Large intestine (tissue), 3 donors: Measurements from ENCODE around the gene SELENOO. TPM values are rescaled to one million over a fixed set of nuclear protein-coding genes. Genes with fewer than 3 reads are reported as not detected.
"Not testable (repeated sequence)": the region's sequence is repeated elsewhere in the genome, so short reads cannot be mapped to it uniquely, and the experiment has no call there.

Experiments
- DNase-seq, 2 donors: peaks; one replicate each; pipeline versions ENCODE4 v3.0.0 to v3.0.0-alpha.2; 2013
- H3K27ac ChIP-seq: one replicate; pipeline ENCODE4 v1.5.1; 2013; ENCODE audit warnings: low read length
- H3K27me3 ChIP-seq: 2 replicates; pipeline ENCODE4 v1.6.1; 2013; ENCODE audit warnings: low read length; ENCODE audit not compliant: control insufficient read depth, insufficient read depth
- H3K36me3 ChIP-seq: 2 replicates; pipeline ENCODE4 v1.6.1; 2013; ENCODE audit warnings: low read length; ENCODE audit not compliant: control insufficient read depth, insufficient read depth
- H3K4me1 ChIP-seq: one replicate; pipeline ENCODE4 v1.6.1; 2013; ENCODE audit warnings: low read length; ENCODE audit not compliant: control insufficient read depth, insufficient read depth
- H3K4me3 ChIP-seq: one replicate; pipeline ENCODE4 v1.5.1; 2013; ENCODE audit warnings: low read length
- H3K9me3 ChIP-seq: one replicate; pipeline ENCODE4 v1.6.1; 2013; ENCODE audit warnings: mild to moderate bottlenecking, low read depth, low read length, moderate library complexity; ENCODE audit not compliant: control insufficient read depth
- WGBS: methylation state at CpG from one replicate; pipeline ENCODE4 v1.1.5; 2013; ENCODE audit warnings: low lambda C conversion rate; ENCODE audit not compliant: insufficient coverage; 5-methylcytosine and 5-hydroxymethylcytosine counted together
- polyA plus RNA-seq: library from polyadenylated mRNA; unstranded; fragments of 120-200 nt; gene quantifications from one replicate; pipeline ENCODE4 v1.2.1, GENCODE V29; 2013

SELENOO gene
- polyA plus RNA-seq, 1 donor = 44.4 TPM

- WGBS = no CpG with 5 or more reads among the region's 10 CpGs
- Histone ChIP-seq H3K4me3 (no peak overlapping the region), H3K9me3 (peaks cover 13% of the 10 kb centered on the region), H3K27me3 (peaks cover 9% of the 10 kb centered on the region), H3K27ac (no peak overlapping the region), H3K4me1 (no peaks in the 10 kb centered on the region), H3K36me3 (no peaks in the 10 kb centered on the region)
- no peak for DNase-seq
These were observed 38.3 kb upstream of the SELENOO start for GRCh38 chr22:50162391-50162956.

- Histone ChIP-seq H3K4me1 (no peaks in the 10 kb centered on the region), H3K27ac (no peak overlapping the region), H3K4me3 (no peak overlapping the region), H3K9me3 (peaks cover 13% of the 10 kb centered on the region), H3K27me3 (peaks cover 17% of the 10 kb centered on the region), H3K36me3 (no peaks in the 10 kb centered on the region)
- WGBS = no CpG with 5 or more reads among the region's 28 CpGs
- no peak for DNase-seq
These were observed 35.2 kb upstream of the SELENOO start for GRCh38 chr22:50165436-50166123.

- H3K4me3 ChIP-seq = no peak overlapping the region
- H3K36me3 ChIP-seq = no peaks in the 10 kb centered on the region
- no CpG with 5 or more reads among the region's 11 CpGs for WGBS
- DNase-seq = no peak
- H3K9me3 ChIP-seq = peaks cover 13% of the 10 kb centered on the region
- H3K27ac ChIP-seq = no peak overlapping the region
- peaks cover 32% of the 10 kb centered on the region for H3K27me3 ChIP-seq
- H3K4me1 ChIP-seq = peaks cover 13% of the 10 kb centered on the region
These were observed 32.9 kb upstream of the SELENOO start for GRCh38 chr22:50167689-50168489.

GRCh38 chr22:50168490-50169180 is 32.2 kb upstream of the SELENOO start:
- H3K9me3 ChIP-seq = peaks cover 13% of the 10 kb centered on the region
- peaks cover 13% of the 10 kb centered on the region for H3K4me1 ChIP-seq
- H3K36me3 ChIP-seq, H3K27ac ChIP-seq, DNase-seq, H3K4me3 ChIP-seq: not testable (repeated sequence)
- H3K27me3 ChIP-seq = peaks cover 32% of the 10 kb centered on the region
- no CpG with 5 or more reads among the region's 5 CpGs for WGBS

GRCh38 chr22:50169181-50169759 is 31.5 kb upstream of the SELENOO start:
- no peak overlapping the region for H3K4me3 ChIP-seq
- WGBS = no CpG with 5 or more reads among the region's 36 CpGs
- DNase-seq = no peak
- no peak overlapping the region for H3K27ac ChIP-seq
- peaks cover 13% of the 10 kb centered on the region for H3K4me1 ChIP-seq
- peaks cover 32% of the 10 kb centered on the region for H3K27me3 ChIP-seq
- H3K36me3 ChIP-seq = no peaks in the 10 kb centered on the region
- peaks cover 13% of the 10 kb centered on the region for H3K9me3 ChIP-seq

GRCh38 chr22:50169774-50170341 is 31.0 kb upstream of the SELENOO start:
- no peak for DNase-seq
- WGBS = no CpG with 5 or more reads among the region's 70 CpGs
- no peak overlapping the region for H3K27ac ChIP-seq
- peaks cover 32% of the 10 kb centered on the region for H3K27me3 ChIP-seq
- H3K4me1 ChIP-seq = peaks cover 13% of the 10 kb centered on the region
- H3K4me3 ChIP-seq = no peak overlapping the region
- H3K36me3 ChIP-seq = no peaks in the 10 kb centered on the region
- peaks cover 13% of the 10 kb centered on the region for H3K9me3 ChIP-seq

GRCh38 chr22:50170453-50171318 is 30.1 kb upstream of the SELENOO start, which contains the start of gene PANX2:
Gene PANX2, plus strand, starts transcription at chr22:50170731. Its CDS starts 0 bp downstream, at chr22:50170731.
- peaks cover 34% of the 10 kb centered on the region for H3K27me3 ChIP-seq
- H3K36me3 ChIP-seq = no peaks in the 10 kb centered on the region
- H3K9me3 ChIP-seq = peaks cover 12% of the 10 kb centered on the region
- no peak for DNase-seq
- peak within 1 kb of the TSS; percentile 16 for H3K4me3 ChIP-seq
- H3K27ac ChIP-seq = no peak within 1 kb of the TSS
- no CpG with 5 or more reads among the region's 105 CpGs for WGBS
- H3K4me1 ChIP-seq = peaks cover 13% of the 10 kb centered on the region

GRCh38 chr22:50171319-50171964 is 29.4 kb upstream of the SELENOO start:
- DNase-seq = no peak
- H3K4me1 ChIP-seq = peaks cover 13% of the 10 kb centered on the region
- peaks cover 5% of the 10 kb centered on the region for H3K9me3 ChIP-seq
- no peak overlapping the region for H3K4me3 ChIP-seq
- WGBS = no CpG with 5 or more reads among the region's 15 CpGs
- H3K27ac ChIP-seq = no peak overlapping the region
- H3K36me3 ChIP-seq = no peaks in the 10 kb centered on the region
- H3K27me3 ChIP-seq = peaks cover 34% of the 10 kb centered on the region

- H3K4me1 ChIP-seq = peaks cover 13% of the 10 kb centered on the region
- no CpG with 5 or more reads among the region's 13 CpGs for WGBS
- no peak overlapping the region for H3K4me3 ChIP-seq
- DNase-seq = peak in 1 of 2 donors; percentile 68
- no peak overlapping the region for H3K27ac ChIP-seq
- H3K36me3 ChIP-seq = no peaks in the 10 kb centered on the region
- H3K27me3 ChIP-seq = peaks cover 34% of the 10 kb centered on the region
- peaks cover 6% of the 10 kb centered on the region for H3K9me3 ChIP-seq
These were observed 28.8 kb upstream of the SELENOO start for GRCh38 chr22:50171965-50172421.
